Smooth muscle cell (in vitro differentiated cells): ENCODE data around the gene DELE1. TPM values are rescaled to one million over a fixed set of nuclear protein-coding genes. Genes with fewer than 3 reads are reported as not detected.

Experiments used
- DNase-seq: peaks from one replicate; lab custom pipeline; 2025; ENCODE audit not compliant: unreplicated experiment; lab: John Stamatoyannopoulos, UW
- H2AFZ ChIP-seq: fragments of 200-600 bp; sonication (generic); 2 replicates; pipeline ENCODE4 v1.6.0; 2016; ENCODE audit warnings: antibody characterized with exemption, low read depth, mild to moderate bottlenecking
- H3F3A ChIP-seq: fragments of 200-600 bp; sonication (generic); 2 replicates; pipeline ENCODE4 v1.6.0; 2017; ENCODE audit warnings: antibody characterized with exemption, low read depth
- H3K27ac ChIP-seq: fragments of 200-600 bp; sonication (generic); 2 replicates; pipeline ENCODE4 v1.5.1; 2016; ENCODE audit warnings: low read depth, mild to moderate bottlenecking
- H3K27me3 ChIP-seq: fragments of 200-600 bp; sonication (generic); 2 replicates; pipeline ENCODE4 v1.6.1; 2016; ENCODE audit warnings: low read depth, mild to moderate bottlenecking
- H3K36me3 ChIP-seq: fragments of 200-600 bp; sonication (generic); 2 replicates; pipeline ENCODE4 v1.5.1; 2016; ENCODE audit warnings: low read depth
- H3K4me1 ChIP-seq: fragments of 200-600 bp; sonication (generic); 2 replicates; pipeline ENCODE4 v1.5.1; 2016; ENCODE audit warnings: low read depth
- H3K4me2 ChIP-seq: fragments of 200-600 bp; sonication (generic); 2 replicates; pipeline ENCODE4 v1.6.0; 2016; ENCODE audit warnings: mild to moderate bottlenecking
- H3K4me3 ChIP-seq: fragments of 200-600 bp; sonication (generic); 2 replicates; pipeline ENCODE4 v1.5.1; 2016; ENCODE audit warnings: mild to moderate bottlenecking
- H3K79me2 ChIP-seq: fragments of 200-600 bp; sonication (generic); 2 replicates; pipeline ENCODE4 v1.6.0; 2016; ENCODE audit warnings: low read depth, mild to moderate bottlenecking
- H3K9ac ChIP-seq: fragments of 200-600 bp; sonication (generic); 2 replicates; pipeline ENCODE4 v1.6.0; 2016; ENCODE audit warnings: low read depth
- H3K9me3 ChIP-seq: fragments of 200-600 bp; sonication (generic); replicated peaks from 2 replicates; pipeline ENCODE4 v1.5.1; 2016; ENCODE audit warnings: low read depth
- H4K20me1 ChIP-seq: fragments of 200-600 bp; sonication (generic); 2 replicates; pipeline ENCODE4 v1.6.0; 2016; ENCODE audit warnings: low read depth
- WGBS: methylation state at CpG from one replicate; pipeline ENCODE4 v1.1.7; 2016; ENCODE audit warnings: low lambda C conversion rate; 5-methylcytosine and 5-hydroxymethylcytosine counted together
- polyA plus RNA-seq: library from polyadenylated mRNA; unstranded; fragments of >200 nt; fragmentation: Nextera tagmentation; extraction: Ambion mirVana; gene quantifications from 2 replicates; pipeline ENCODE4 v1.2.1, GENCODE V29; 2016
- total RNA-seq: library from RNA; depleted of rRNA; stranded (reverse); fragments of >200 nt; gene quantifications from 2 replicates; pipeline ENCODE4 v1.2.3, GENCODE V29; 2014
- TF ChIP-seq, protein P1 (sequence below): fragments of 200-600 bp; sonication (generic); IDR thresholded peaks from 2 replicates; pipeline ENCODE4 v1.5.1; 2017; ENCODE audit warnings: borderline replicate concordance, mild to moderate bottlenecking, antibody characterized with exemption; ENCODE audit not compliant: insufficient read depth, poor library complexity, severe bottlenecking

Gene DELE1
- total and polyA plus RNA-seq, 2 experiments from 2014 or later = 20.7 to 32.0 TPM

DNA sequence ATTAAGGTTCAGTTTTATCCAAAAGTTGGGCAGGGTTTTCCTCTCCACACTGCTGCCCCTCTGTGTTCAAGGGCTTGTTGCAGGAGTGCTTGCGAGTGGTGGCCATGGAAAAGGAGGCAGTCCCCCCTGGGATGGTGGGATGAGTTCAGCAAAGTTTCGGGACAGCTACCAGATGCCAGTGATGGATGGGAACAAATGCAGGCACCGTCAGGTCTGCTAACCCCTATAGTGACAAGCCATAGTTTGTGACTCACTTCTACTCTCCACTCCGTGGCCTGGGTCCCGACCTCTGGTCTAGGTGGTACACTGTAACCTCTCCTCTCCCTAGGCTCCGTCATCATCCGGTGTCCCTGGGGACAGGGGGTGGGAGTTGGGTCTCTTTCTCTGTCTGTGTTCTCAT lies 41.4 kb downstream of the DELE1 start:
- no peak overlapping the region for H3K9ac ChIP-seq
- 78% methylated on average over 7 of the region's 7 CpGs for WGBS
- H3K4me3 ChIP-seq = no peak overlapping the region
- H2AFZ ChIP-seq = no peak overlapping the region
- no peak for DNase-seq
- peaks cover 8% of the 10 kb centered on the region for H3K79me2 ChIP-seq
- H3F3A ChIP-seq = peaks cover 4% of the 10 kb centered on the region
- H4K20me1 ChIP-seq = no peaks in the 10 kb centered on the region
- peaks cover 6% of the 10 kb centered on the region for H3K4me1 ChIP-seq
- H3K4me2 ChIP-seq = no peak overlapping the region
- H3K27me3 ChIP-seq = no peaks in the 10 kb centered on the region
- no peaks in the 10 kb centered on the region for H3K9me3 ChIP-seq
- TF ChIP-seq, protein P1, sequence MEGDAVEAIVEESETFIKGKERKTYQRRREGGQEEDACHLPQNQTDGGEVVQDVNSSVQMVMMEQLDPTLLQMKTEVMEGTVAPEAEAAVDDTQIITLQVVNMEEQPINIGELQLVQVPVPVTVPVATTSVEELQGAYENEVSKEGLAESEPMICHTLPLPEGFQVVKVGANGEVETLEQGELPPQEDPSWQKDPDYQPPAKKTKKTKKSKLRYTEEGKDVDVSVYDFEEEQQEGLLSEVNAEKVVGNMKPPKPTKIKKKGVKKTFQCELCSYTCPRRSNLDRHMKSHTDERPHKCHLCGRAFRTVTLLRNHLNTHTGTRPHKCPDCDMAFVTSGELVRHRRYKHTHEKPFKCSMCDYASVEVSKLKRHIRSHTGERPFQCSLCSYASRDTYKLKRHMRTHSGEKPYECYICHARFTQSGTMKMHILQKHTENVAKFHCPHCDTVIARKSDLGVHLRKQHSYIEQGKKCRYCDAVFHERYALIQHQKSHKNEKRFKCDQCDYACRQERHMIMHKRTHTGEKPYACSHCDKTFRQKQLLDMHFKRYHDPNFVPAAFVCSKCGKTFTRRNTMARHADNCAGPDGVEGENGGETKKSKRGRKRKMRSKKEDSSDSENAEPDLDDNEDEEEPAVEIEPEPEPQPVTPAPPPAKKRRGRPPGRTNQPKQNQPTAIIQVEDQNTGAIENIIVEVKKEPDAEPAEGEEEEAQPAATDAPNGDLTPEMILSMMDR = no peak
- H3K27ac ChIP-seq = no peak overlapping the region
- H3K36me3 ChIP-seq = no peaks in the 10 kb centered on the region

DNA sequence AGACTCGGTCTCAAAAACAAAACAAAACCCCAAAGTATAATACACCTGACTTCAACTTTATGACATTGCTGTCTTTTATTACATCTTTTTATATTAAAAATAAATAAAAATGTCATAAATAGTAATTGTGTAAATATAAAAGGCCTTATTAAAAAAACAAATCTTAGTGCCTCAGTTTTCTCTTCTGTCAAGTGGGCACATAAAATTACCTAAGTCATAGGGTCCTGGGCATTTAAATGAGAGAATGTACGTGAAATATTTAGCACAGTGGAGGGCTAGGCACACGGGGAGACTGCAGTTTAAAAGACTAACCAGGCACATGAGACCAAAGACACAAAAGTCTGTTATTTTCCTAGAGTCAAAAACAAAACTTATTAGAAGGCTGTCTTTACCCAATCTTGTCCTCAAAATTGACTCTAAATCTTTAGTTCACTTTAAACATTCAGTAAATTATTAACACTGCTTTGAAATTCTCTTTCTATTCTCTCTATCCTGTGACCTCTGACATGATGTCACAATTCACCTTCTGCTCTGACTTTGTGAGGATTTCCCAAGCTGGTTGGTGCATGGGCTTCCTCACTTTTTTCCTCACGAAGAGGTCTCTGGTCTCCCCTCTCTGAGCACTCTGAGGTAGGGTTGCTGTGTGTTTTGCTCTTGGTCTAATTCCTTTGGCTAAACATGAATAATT lies 42.7 kb downstream of the DELE1 start:
- Histone ChIP-seq H3K79me2 (peaks cover 21% of the 10 kb centered on the region), H2AFZ (no peak overlapping the region), H3K27ac (no peak overlapping the region), H3K4me2 (no peak overlapping the region), H3K9ac (no peak overlapping the region), H3K4me1 (peaks cover 14% of the 10 kb centered on the region), H3F3A (peaks cover 4% of the 10 kb centered on the region), H4K20me1 (peaks cover 12% of the 10 kb centered on the region), H3K27me3 (no peaks in the 10 kb centered on the region), H3K9me3 (no peaks in the 10 kb centered on the region), H3K4me3 (no peak overlapping the region), H3K36me3 (no peaks in the 10 kb centered on the region)
- TF ChIP-seq, protein P1 = no peak
- no peak for DNase-seq
- WGBS = 92% methylated on average over 4 of the region's 4 CpGs

DNA sequence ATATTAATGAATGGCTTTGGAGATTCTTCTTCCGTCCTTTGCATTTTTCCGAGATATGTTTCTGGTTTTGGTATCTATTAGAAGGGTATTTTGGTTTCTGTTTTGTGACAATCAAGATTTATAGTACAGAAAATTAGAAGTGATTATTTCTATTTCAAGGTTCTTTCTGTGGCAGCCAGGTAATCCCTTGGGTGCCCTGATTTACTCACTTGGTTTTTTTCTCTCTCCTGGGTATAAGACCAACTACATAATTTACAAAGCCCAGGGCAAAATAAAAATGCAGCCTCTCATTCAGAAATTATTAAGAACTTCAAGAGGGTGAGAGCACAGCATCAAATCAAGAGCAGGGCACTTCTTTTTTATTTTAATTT lies 43.3 kb downstream of the DELE1 start:
- no peak overlapping the region for H3K27ac ChIP-seq
- H3K36me3 ChIP-seq = no peaks in the 10 kb centered on the region
- H3K9ac ChIP-seq = no peak overlapping the region
- H3K79me2 ChIP-seq = peaks cover 27% of the 10 kb centered on the region
- peaks cover 12% of the 10 kb centered on the region for H4K20me1 ChIP-seq
- 94% methylated on average over 2 of the region's 2 CpGs for WGBS
- no peaks in the 10 kb centered on the region for H3K9me3 ChIP-seq
- no peak for DNase-seq
- H3K4me3 ChIP-seq = no peak overlapping the region
- H3K27me3 ChIP-seq = no peaks in the 10 kb centered on the region
- H2AFZ ChIP-seq = no peak overlapping the region
- TF ChIP-seq, protein P1 = no peak
- H3K4me1 ChIP-seq = peaks cover 14% of the 10 kb centered on the region
- H3F3A ChIP-seq = peaks cover 4% of the 10 kb centered on the region
- H3K4me2 ChIP-seq = no peak overlapping the region
